GM19397 (cell line): ENCODE measurements around the gene NEK7.

Experiments
- ATAC-seq: cut with Tn5 transposase; IDR thresholded peaks from one replicate; pipeline ENCODE4 v1.9.1; 2021; ENCODE audit warnings: mild to moderate bottlenecking, moderate library complexity; ENCODE audit not compliant: unreplicated experiment

The NEK7 gene

DNA sequence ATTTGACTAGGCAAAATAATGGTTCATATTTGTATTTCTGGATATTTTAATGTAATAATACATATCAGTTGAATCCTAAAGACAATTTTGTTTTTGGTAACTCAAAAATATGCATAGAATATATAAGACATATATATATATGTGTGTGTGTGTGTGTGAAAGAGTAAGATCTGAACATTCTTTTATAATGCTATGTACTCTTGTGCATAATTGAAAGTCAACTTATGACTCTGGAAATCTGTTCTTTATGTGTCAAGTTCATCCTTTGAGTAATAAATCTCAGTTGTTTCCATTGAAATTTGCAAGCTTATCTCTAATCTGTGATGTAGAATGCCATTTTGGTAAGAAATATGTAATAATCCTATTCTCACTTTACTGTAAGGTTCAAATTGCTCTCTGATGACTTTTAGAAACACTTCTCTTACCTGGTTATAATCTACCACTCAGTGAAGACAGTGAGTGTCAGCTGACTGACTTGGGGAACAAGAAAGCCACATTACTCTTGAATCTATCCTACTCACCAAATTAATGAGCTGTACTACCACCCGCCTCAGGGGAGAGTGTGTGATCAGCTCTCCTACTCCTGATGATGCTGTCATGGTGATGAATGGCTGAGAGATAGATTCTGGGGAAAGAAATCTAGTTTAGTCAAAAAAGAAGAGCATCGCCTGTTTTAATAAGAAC is 15.0 kb upstream of the NEK7 start:
- no peak for ATAC-seq

DNA sequence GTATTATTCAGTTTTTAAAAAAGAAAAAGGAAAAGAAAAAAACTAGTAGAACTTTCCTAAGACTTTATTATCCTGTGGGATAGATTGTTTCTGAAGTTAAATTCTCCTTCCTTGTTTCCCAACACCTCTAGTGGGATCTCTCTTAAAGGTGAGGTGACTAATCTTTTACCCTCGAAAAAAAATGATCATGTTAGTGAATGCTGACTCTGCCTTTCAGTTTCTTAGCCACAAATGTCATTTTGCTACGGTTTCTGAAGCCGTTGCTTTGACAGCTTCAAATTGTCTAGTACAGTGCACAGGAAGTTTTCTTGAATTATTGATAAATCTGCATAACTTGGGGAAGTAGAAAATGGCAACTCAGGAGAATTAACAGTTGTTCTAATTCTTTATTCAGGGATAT is 13.0 kb upstream of the NEK7 start:
- no peak for ATAC-seq

DNA sequence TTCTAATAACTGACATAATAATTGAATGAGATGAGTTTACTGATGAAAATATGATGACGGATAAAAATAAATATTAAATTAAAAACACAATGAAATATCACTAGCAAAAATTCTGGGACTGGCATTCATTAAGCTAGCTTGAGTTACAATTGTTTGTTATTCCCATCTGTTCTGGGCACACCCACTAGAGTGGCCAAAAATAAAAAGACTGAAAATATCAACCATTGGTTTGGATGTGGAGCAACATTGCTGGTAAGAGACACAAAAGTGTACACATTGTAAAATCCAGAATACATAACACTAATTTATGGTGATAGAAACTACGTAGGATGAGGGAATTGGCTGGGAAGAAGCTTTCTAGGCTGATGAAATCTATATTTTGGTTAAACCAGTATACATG is 9.6 kb upstream of the NEK7 start:
- no peak for ATAC-seq

DNA sequence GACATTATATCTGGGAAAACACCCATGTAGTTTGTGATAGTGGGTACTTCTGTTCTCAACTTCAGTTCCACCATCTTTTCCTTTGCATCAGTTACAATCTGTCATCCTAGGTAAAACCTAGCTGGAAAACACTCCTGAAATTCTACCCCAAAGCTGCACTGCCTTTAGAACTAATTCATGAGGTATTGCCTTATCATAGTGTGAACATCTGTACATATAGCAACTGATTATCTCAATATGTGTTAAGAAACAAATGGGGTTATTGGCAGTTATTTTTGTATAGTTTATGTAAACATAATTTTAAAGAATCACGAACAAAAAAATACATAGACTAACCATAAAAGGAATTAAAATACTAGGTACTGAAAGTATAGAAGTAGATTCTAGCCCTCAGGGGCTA is 6.4 kb upstream of the NEK7 start:
- ATAC-seq = no peak

DNA sequence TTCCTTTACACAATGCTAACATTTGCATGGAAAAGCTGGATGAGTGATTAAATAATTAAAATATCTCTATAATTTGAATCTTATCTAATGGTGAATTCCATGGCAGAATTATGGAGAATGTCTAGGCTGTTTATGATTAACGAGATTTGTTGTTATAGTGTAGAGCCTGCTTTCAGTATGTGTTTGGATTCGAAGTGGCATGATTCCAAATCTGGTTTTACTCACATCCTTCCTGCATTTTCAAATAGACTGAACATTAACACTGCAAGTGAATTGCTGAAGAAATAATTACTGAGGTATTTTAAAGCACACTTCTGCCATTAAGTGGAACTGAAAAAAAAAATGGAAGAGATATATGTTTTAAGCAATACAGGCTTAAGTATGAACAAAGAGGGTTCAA is 5.1 kb upstream of the NEK7 start:
- ATAC-seq = no peak

DNA sequence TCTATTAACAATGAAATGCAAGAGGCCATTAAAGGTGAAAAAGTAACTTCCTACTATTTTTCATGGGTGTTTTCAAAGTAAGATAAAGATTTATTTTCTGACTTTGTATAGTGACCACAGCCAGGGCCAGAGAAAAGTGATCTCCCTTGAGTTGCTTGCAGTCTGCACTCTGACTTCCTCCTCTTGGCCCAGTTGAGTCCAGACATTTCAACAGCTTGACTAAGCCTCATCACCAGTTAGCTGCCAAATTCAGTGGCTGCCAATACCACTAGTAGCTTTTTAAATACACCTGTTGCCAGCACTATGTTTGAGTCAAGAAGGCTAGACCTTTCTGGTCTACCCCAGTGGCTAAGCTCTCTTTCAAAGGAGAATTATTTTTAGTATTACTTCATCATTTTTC is 3.7 kb upstream of the NEK7 start:
- ATAC-seq = no peak

DNA sequence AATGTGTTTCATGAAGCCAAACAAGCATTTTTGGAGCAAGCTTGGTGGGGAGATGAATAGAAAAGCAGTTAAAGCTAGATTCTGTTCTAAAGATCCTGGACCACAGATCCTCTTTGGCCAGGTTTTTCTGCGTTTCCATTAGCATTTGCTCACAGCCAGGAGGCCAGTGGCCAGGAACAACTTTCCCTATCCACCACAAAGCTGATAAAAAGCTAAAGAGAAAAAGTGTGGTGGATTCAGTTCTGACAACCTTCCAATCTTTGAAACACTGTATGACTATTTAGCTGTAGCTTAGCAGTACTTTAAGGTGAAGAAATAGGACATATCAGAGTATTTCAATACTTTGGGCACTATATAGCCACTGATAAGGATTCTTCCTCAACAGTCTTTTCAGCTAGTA is 3.0 kb upstream of the NEK7 start:
- ATAC-seq = no peak

DNA sequence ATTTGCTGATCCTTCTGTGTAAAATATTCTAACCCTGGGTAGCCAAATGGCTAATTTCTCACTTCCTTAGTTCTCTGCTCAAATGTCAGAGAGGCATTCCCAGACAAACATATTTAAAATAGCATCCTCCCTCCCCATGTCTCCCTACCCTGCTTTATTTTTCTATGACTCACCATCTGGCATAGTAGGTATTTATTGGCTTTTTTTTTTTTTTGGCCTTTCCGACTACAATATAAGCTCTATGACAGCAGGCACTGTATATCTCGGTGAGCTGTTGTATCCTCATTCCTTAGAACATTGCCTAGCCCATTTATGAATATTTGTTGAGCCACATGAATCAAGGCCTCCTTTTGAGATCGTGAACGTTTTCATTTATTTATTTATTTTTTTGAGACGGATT is 1.5 kb upstream of the NEK7 start:
- no peak for ATAC-seq

DNA sequence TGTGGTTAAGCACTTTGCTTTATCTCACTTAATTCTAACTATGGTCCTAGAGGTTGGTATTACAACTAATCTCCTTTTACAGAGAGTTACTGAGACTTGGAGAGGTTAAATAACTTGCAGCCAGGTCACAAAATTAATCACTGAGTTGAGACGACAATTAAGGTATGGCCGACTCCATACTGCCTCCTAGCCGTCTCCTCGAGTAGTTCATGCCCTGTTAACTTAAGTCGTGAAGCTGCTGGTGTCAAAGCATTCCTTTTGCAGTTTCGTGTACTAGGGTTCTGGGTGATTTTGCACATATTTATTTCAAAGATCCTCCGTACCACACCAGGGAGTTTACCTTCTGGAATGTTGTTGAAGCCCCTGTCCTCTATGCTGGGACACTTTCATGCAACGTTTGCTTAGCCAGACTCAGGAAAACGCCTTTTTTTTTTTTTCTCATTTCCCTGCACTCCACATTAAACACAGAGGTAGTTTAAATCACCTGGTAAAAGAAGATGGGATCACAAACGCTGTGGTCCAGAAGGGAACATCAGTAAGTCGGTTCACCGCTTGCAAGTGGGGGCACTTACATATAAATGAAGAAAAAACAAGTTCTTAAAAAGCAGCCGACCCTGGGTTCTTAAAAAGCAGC is 570 bp upstream of the NEK7 start:
- ATAC-seq = peak; percentile 13

DNA sequence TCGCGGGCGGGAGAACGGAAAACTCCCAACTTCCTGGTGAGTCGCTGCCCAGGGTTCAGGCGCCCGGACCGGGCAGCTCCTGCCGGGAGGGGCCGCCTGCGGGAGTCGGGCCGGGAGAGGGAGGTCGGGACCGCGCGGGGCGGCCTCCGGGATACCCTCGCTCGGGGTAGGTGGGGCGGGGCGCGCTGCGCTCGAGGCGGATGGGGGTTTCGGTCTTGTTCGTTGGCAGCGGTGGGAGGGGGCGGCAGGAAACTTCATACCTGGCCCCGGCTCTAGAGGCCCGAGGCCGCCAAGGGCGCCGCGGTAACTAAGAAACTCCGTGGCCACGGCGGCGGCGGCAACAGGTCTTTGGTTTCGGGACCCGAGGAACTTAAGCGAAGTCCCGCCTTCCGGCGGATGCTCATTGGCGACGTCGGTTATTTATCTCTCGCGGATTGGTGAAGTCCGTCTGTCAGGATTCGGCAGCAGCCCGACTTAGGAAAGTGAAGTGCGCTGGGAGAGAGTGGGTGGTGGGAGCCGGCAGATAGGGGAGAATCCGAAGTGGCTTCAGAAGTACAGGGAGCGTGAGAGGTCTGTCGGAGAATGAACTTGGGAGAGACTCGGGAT is 546 bp downstream of the NEK7 start:
- ATAC-seq = peak; percentile 42

DNA sequence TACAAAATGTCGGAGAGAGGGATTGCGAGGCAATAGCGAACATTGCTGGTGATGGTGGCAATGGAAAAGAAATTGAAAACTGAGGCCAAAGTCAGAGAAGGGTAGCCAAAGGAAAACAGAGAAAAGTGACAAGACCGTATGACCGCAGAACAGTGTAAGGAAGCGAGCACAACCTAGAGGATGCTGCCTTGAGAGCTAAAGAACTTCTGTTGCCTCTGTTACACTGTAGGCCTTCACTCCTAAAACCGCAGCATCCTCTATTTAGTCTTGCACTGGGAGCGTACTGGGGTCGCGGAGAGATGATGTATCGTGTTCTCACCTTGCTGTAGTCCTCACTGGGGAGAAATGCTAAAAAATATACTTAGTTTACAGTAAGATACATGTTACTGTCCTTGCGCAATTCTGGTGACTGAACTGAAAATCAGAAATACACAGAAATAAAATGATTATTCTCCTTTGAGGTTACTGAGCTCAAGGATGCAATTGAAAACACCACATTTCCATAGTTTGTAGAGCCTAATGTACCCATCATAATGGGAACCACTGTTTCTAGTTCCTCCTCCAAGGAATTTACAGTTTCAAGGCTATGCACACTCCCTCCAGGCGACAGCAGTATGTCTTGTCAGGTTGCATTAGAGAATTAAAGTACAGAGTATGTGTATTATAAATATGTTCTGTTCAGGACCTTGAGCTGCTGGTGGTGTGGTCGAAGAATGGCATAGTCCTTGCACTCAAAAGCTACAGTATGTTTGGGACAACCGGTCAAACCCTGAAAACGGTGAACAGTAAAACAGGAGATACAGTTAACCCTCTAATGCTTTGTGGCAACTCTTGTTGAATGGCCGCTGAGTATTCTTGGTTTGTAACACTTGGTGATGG is 1.3 kb downstream of the NEK7 start:
- ATAC-seq = no peak

DNA sequence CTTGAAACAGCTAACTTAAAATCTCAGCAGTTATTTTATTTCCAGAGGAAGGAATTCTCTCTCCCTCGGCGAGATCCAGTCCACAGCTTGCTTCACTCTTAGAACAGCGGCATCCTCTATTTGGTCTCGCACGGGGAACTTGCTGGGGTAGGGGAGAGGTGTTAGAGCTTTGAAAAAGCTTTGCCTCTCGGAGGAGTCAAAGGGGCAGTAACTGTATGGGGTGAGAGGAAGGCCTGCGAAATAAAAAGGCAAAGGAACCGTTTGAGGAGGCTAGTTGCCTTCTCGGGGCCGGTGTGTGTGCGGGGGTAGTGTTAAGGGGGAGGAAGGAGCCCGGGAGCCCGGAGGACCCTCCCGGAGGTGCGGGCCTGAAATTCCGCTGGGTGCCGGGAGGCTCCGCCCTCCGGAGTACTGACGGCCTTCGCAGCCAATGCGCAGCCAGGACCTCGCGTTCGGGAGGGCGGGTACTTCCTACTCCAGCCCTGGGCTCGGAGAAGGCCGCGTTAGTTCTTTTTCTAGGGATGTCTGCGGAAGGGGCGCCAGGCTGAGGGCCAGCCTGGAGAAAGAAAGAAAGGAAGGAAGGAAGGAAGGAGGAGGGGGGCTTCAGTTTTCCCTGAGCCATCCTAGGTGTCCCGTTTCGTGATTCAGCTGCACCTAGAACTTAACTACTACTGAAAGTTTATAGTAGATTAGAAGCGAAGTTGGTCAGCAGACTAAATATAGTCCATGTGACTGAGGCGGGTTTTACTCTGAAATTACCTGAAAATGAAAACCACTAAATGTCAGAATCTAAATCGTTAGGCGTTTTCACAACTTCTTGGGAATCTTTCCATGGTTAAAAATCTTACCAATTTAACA is 2.2 kb downstream of the NEK7 start:
- ATAC-seq = peak; percentile 68

DNA sequence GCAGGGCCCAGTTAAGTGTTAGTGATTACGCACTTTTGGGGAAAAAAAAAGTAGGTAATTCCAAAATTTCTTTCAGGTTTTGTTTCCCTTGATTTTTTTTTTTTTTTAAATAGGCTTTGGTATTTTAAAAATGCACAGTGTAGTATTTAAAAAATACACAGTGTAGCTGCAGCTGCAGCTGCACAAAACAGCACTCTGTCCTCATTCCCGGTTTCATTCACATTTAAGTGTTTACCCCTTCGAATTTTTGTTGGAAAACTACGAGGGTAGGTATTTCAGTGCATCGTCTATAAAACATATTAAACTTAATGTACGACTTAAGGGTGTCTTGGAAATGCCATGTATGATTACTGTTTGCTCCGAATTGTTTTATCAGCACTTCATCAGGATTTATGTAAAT is 3.4 kb downstream of the NEK7 start:
- ATAC-seq = no peak

DNA sequence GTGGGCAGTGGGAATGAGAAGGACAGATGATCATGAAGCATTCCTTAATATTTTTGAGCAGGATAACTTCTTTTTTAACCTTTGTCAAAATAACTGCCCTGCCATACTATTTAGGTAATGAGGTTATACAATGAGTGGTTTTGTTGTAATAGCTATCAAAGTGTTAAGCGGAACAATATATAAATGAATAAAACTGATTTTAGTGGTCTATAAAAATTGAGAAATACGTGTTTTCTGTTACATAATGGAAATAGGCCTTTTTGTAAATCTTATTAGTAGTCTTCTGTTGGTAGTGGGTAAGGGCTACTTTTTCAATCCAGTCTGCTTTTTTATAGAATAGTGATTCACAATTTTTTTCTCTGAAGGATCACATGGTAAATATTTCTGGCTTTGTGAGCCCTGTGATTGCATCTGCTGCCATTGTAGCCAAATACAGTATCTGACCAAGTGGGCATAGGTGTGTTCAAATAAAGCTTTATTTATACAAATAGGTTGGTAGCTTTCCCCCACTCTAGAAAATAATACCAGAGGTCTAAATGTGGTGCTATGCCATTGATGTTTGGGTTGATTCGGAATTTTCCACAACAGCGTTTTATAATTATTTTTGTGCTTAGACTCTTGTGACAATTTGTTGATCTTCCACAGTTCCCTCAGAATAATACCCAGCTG is 4.3 kb downstream of the NEK7 start:
- no peak for ATAC-seq

DNA sequence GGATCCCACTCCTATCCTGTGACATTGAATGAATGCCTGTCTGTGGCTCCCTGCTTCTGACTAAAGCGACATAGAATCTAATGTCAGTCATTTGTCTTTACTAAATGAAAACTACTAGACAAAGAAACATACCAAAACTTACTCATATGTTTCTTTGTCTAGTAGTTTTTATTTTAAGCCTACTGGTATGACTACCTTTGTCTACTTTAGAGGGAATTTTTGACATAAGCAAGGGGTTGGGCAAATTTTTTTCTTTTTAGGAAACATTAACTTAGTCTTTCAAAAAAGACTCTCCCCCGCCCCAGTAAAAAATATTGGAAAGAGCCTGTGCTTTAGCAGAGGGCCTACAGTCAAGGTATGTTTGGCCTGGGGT is 4.9 kb downstream of the NEK7 start:
- ATAC-seq = no peak

DNA sequence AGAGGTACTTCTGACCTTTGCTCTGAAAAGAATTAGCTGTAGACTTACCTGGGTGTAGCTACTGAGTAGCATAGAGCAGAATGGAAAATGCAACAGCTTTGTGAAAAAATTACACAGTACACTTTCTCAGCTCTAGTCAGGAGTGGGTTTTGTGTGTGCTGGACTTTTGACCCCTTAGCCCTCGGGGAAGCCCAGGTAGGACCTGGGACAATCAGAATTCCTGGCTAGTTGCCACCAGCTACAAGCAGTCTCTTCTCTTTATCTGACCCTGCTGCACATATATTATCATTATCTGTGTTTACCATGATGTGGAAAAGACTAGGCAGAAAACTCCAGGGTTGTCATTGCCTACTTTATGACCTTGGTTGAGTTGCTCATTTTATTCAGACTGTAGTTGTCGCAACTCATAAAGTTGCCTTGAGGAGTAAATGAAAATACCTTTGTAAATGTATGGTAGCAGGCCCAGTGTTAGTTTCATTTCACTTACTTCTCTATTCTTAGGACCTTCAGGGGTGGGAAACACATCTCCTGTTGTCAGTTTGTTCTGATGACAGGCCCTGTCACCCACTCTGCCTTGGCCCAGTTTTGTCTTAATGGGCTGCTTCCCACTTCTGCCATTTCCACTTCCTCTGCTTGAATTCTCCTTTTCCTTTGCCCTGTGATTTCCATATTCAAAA is 5.4 kb downstream of the NEK7 start:
- ATAC-seq = no peak

DNA sequence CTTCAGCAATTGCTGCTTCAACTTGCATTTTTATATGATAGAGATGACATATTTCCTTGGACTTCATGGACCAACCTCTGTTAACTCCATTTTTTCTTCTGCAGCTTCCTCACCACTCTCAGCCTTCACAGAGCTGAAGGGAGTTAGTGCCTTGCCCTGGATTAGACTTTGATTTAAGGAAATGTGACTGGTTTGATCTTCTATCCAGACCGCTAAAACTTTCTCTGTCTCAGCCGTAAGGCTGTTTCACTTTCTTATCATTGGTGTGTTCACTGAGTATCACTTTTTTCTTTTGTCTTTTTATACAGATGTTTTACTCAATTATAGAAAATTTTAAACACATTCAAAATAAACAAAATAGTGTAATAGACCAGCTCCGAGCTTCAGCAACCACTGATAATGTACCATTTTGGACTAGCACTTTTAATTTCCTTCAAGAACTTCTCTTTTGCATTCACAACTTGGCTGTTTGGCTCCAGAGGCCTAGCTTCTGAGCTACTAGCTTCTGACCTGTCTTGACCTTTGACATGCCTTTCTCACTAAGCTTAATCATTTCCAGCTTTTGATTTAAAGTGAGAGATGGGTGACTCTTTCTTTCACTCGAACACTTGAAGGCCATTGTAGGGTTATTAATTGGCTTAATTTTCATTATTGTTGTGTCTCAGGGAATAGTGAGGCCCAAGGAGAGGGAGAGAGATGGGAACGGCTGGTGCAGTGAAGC is 9.3 kb downstream of the NEK7 start:
- peak; percentile 37 for ATAC-seq

DNA sequence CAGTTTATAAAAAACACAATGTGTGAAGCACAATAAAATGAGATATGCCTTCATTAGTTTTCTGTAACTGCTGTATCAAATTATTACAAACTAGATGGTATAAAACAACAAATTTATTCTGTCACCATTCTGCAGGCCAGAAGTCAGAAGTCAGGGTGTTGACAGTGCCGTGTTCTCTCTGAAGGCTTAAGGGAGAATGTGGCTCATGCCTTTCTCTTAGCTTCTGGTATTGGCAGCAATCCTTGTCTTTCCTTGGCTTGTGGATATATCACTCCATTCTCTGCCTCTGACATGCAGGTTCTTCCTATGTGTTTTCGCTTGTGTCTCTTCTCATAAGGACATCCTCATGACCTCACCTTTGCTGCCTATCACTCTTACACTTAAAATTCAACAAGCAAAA is 10.1 kb downstream of the NEK7 start:
- no peak for ATAC-seq

DNA sequence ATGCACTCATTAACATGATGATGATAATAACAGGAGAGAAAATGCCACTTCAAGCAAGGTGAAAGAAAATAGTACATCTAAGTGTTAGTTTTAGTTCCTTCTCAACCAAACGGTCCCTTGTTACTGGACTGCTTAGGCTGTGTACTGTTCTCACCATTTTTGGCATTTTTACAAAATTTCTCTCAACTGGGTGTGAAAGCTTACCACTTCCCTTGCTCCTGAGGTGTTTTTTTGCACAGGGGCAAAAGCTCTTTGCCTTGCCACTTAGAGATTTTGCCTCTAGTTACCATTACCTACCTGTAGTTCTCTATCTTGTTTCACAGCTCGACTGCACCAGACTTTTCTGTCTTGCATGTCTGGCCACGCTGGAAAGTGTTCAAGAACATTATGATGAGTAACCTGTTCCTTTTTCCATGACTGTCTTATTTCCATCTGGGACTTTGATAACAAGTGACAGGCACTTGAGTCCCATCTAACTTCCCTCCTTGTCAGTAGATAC is 10.7 kb downstream of the NEK7 start:
- peak; percentile 47 for ATAC-seq
